Motor neuron (in vitro differentiated cells): ENCODE data around the gene DLGAP1. TPM values are rescaled to one million over a fixed set of nuclear protein-coding genes. Genes with fewer than 3 reads are reported as not detected.

Experiments
- ATAC-seq, 8 experiments: fragments of 200-7000 bp; cut with Tn5 transposase; replicated peaks in 6 of 8; 2 replicates each; pipeline ENCODE4 v1.8.0; 2021; ENCODE audit warnings: mild to moderate bottlenecking in 8 of 8, moderate library complexity in 8 of 8
- H3K27ac ChIP-seq, 2 donors: fragments of 250-450 bp; sonication (Bioruptor Pico); 2 replicates each; pipeline ENCODE4 v1.9.0; 2021; ENCODE audit warnings: antibody characterized with exemption in 2 of 2, mild to moderate bottlenecking in 2 of 2, moderate library complexity in 1 of 2
- H3K4me1 ChIP-seq, 2 donors: fragments of 250-450 bp; sonication (Bioruptor Pico); replicated peaks in 1 of 2; 2 replicates each; pipeline ENCODE4 v1.6.1; 2021; ENCODE audit warnings: antibody characterized with exemption in 2 of 2, mild to moderate bottlenecking in 2 of 2, moderate library complexity in 1 of 2
- H3K4me3 ChIP-seq, 5 donors: fragments of 250-450 bp; sonication (Bioruptor Pico); 2 replicates each; pipeline ENCODE4 v1.9.0; 2021; ENCODE audit warnings: antibody characterized with exemption in 5 of 5, mild to moderate bottlenecking in 5 of 5, moderate library complexity in 4 of 5
- WGBS, 10 experiments: fragments of 450-650 bp; shearing (Covaris generic); methylation state at CpG; one replicate each; pipeline ENCODE4 v1.0.0; 2022; 5-methylcytosine and 5-hydroxymethylcytosine counted together
- in situ Hi-C, 9 experiments: fragments of 400-800 bp; cut with MboI; loops; one replicate each; pipeline ENCODE4 v1.15.0; 2021; ENCODE audit warnings: low sequenced_read_pairs in 9 of 9, low pct_unique_long_range_greater_than_20kb in 2 of 9; ENCODE audit not compliant: unreplicated experiment in 9 of 9
- total RNA-seq, 8 experiments: library from RNA; unstranded; fragments of 300-600 nt; gene quantifications; 2 replicates each; pipeline versions ENCODE4 v1.2.3 to v1.2.4, GENCODE V29; 2022

DLGAP1 gene
- total RNA-seq, 8 experiments from 2014 or later: 0.36 to 38.2 (median 16.6) TPM

DNA sequence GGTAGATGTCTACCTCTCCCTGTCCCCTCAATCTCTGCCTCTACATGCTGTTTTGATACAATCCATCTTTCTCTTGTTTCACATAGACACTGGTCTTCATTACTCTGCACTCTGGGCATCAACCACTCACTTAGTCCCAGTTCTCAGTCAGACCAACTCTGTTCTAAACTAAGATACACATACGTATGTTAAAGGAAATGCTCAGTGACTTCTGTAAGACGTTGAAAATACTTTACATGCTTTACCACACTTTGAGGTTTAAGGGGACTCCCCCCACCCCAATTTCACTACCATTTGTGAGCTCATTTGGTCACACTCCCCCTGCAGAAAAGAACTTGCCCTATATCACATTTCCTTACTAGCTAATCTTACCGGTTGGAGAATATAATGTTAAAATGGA lies 507.7 kb downstream of the DLGAP1 start:
- in situ Hi-C loops: no loop called here
- WGBS, 10 experiments: 39 to 100% (median 84%) methylated on average over 1 to 3 of the region's 3 CpGs; no CpG with 5 or more reads in 2 of the 10 experiments
- ATAC-seq: no peak

GRCh38 chr18:3935305-3935704 lies 519.8 kb downstream of the DLGAP1 start:
- peak in 3 of 8 experiments; percentile 45 to 97 (median 70) for ATAC-seq
- H3K27ac ChIP-seq: no peak overlapping the region
- H3K4me1 ChIP-seq: peaks cover 0 to 17% of the 10 kb centered on the region in 2 donors
- no peak overlapping the region for H3K4me3 ChIP-seq
- in situ Hi-C loops: no loop called here
- WGBS, 10 experiments: 0 to 80% (median 0%) methylated on average over 1 of the region's 1 CpG; no CpG with 5 or more reads in 3 of the 10 experiments

More for the DNA sequence above, 507.7 kb downstream of the DLGAP1 start:
- no peak overlapping the region for H3K27ac ChIP-seq
- no peak overlapping the region for H3K4me3 ChIP-seq
- H3K4me1 ChIP-seq: no peaks in the 10 kb centered on the region

DNA sequence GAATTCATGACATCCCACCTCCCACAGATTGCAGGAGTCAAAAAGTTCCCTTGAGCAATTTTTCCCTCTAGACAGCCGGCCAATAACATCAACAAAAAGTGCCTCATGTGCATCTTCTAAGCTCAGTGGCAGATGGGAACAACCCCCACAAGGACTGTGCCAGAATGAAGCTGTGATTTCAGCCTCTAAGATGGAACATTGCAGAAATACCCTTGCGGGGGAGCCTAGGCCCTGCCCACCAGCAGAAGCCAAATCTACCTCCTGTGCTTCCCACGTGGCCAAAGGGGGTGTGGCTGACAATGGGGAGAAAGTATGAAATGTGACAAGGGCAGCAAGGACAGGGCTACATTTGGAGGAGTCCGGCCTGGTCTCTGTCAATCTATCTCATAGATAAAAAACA lies 522.8 kb downstream of the DLGAP1 start:
- in situ Hi-C loops: no loop called here
- Histone ChIP-seq H3K4me3 (no peak overlapping the region), H3K27ac (no peak overlapping the region), H3K4me1 (peaks cover 0 to 17% of the 10 kb centered on the region in 2 donors)
- 50 to 100% (median 82%) methylated on average over 1 to 3 of the region's 4 CpGs; no CpG with 5 or more reads in 2 of the 10 experiments for WGBS, 10 experiments
- no peak for ATAC-seq

DNA sequence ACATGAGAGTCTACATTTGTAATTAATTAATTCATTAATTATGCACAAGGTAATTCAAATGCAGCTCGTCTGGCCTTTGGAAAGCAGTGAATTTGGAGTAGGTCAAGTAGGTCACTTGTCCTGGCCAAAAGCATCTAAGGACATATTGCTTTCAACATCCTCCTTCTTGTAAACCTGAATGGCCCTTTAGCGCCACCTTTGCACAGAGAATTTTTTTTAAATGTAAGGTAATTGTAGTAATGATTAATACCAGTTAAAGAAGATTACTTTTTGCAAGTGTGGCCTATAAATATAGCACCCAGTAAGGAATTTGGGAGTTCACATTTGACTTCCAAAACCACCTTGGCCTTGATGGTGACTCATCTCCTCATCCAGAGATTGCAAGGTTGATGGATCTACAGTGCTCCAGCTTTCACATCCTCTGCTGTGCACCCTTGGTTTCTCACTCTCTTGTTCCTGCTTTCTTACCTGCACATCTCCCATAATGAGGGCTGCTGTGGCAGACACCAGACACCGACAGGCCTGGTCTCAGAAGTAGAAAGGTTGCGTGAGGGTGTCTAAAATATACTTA lies 523.5 kb downstream of the DLGAP1 start:
- no peak for ATAC-seq
- in situ Hi-C loops: no loop called here
- WGBS, 10 experiments: 40 to 100% (median 93%) methylated on average over 1 to 4 of the region's 4 CpGs; no CpG with 5 or more reads in 3 of the 10 experiments
- H3K4me1 ChIP-seq: peaks cover 0 to 17% of the 10 kb centered on the region in 2 donors
- no peak overlapping the region for H3K27ac ChIP-seq
- no peak overlapping the region for H3K4me3 ChIP-seq

GRCh38 chr18:3931013-3931315 lies 524.1 kb downstream of the DLGAP1 start:
- peaks cover 0 to 17% of the 10 kb centered on the region in 2 donors for H3K4me1 ChIP-seq
- 89 to 100% (median 100%) methylated on average over 1 to 3 of the region's 6 CpGs; no CpG with 5 or more reads in 7 of the 10 experiments for WGBS, 10 experiments
- in situ Hi-C loops: no loop called here
- H3K27ac ChIP-seq: no peak overlapping the region
- no peak overlapping the region for H3K4me3 ChIP-seq
- no peak for ATAC-seq

DNA sequence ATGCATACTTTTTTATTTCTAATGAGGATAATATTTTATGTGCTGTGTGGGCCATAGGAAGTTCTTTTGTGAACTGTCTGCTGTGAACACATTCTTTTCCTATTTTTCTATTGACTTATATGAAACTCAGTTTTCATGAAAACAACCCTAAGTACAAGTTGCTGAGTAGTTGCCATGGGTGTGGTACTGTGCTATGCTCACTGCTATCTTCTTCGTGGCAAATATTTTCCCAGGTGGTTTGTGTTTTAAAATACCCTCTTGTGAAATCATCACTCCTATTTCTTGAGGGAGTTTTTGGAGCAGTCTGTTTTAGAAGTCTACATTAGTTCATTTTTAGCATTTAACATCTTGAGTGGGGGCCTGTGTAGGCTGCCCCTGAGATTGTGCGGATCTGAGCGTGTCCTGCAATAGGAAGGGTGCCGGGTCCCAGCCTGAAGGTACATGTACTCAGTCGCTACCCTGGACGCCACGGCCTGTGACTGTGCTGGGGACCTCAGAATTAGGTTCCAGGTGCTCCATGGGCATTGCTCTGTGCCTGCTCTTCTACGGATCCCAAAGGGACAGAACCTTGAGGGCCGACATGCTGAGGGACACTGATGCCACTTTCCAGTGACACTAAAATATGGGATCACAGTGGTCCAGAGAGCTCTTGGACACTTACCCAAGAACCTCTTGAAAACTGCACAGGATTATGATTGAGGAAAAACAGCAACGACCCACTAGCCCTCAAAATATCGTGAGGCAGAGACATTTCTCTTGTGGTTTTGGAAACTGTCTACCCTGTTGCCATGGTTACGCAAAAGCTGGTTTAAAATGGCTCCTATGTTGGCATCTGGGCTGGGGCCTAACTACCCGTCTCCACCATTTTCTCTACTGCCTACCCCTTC lies 524.7 kb downstream of the DLGAP1 start:
- no peak overlapping the region for H3K27ac ChIP-seq
- WGBS, 10 experiments: 20 to 100% (median 91%) methylated on average over 1 to 9 of the region's 13 CpGs; no CpG with 5 or more reads in 1 of the 10 experiments
- in situ Hi-C loops: no loop called here
- peaks cover 0 to 17% of the 10 kb centered on the region in 2 donors for H3K4me1 ChIP-seq
- no peak overlapping the region for H3K4me3 ChIP-seq
- ATAC-seq: peak in 1 of 8 experiments; percentile 24

- H3K4me3 ChIP-seq: no peak overlapping the region
- peak in 2 of 8 experiments; percentile 58 to 71 for ATAC-seq
- in situ Hi-C loops: no loop called here
- WGBS, 10 experiments: 0 to 100% (median 80%) methylated on average over 1 of the region's 1 CpG; no CpG with 5 or more reads in 3 of the 10 experiments
- H3K27ac ChIP-seq: no peak overlapping the region
- H3K4me1 ChIP-seq: no peaks in the 10 kb centered on the region
Measured at GRCh38 chr18:3924455-3924854, 530.7 kb downstream of the DLGAP1 start.

DNA sequence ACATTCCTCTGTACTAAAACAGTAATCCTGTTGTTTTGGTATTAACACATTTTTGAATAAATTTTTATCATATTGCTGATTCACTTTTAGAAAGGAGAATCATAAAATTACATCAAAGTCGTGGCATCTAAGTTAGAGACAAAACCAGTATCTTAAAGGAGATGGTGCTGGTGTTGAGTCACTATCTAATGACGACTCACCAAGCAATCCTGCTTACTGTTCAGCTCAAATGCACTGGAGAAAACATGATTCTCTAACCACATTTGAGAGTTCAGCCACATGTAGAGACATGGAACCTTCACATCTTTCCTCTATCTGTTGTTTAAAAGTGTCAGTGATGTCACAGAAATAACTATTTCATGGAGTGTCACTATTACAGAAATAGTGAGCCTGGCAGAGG lies 531.4 kb downstream of the DLGAP1 start:
- WGBS, 10 experiments: 0 to 85% (median 44%) methylated on average over 1 to 2 of the region's 2 CpGs; no CpG with 5 or more reads in 1 of the 10 experiments
- Histone ChIP-seq H3K27ac (no peak overlapping the region), H3K4me3 (no peak overlapping the region), H3K4me1 (no peaks in the 10 kb centered on the region)
- ATAC-seq: peak in 4 of 8 experiments; percentile 45 to 69 (median 66)
- in situ Hi-C loops: no loop called here

- no peaks in the 10 kb centered on the region for H3K4me1 ChIP-seq
- no peak for ATAC-seq
- no peak overlapping the region for H3K4me3 ChIP-seq
- H3K27ac ChIP-seq: no peak overlapping the region
- WGBS, 10 experiments: 60 to 100% (median 87%) methylated on average over 1 to 3 of the region's 3 CpGs; no CpG with 5 or more reads in 2 of the 10 experiments
- in situ Hi-C loops: no loop called here
Measured at GRCh38 chr18:3921826-3922225, 533.3 kb downstream of the DLGAP1 start.

DNA sequence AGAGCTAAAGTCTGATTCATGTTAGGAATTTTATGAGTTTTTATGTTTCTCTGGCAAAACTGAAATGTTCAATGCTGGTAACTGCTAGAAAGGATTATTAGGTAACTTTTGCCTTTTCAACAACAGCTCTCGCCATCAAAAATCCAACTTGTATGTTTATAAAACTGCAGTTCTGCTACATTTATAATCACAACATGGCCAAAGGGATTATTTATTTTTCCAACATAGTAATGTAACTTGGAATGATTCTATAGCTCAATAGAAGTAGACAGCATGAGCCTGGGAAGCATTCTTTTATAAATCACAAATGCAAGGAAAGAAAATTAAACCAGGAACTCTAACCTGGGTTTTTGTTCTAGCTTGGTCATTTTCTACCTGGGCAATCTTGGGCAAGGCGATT lies 534.3 kb downstream of the DLGAP1 start:
- no peak overlapping the region for H3K4me3 ChIP-seq
- H3K27ac ChIP-seq: no peak overlapping the region
- H3K4me1 ChIP-seq: no peaks in the 10 kb centered on the region
- WGBS, 10 experiments: 48 to 100% (median 93%) methylated on average over 1 to 2 of the region's 2 CpGs; no CpG with 5 or more reads in 1 of the 10 experiments
- ATAC-seq: no peak
- in situ Hi-C loops: no loop called here

GRCh38 chr18:3919396-3920061 lies 535.6 kb downstream of the DLGAP1 start:
- H3K4me3 ChIP-seq: no peak overlapping the region
- WGBS, 10 experiments: 61 to 100% (median 100%) methylated on average over 1 to 2 of the region's 2 CpGs; no CpG with 5 or more reads in 3 of the 10 experiments
- H3K27ac ChIP-seq: no peak overlapping the region
- no peak for ATAC-seq
- in situ Hi-C loops: no loop called here
- H3K4me1 ChIP-seq: no peaks in the 10 kb centered on the region

GRCh38 chr18:3916082-3916481 lies 539.0 kb downstream of the DLGAP1 start:
- Histone ChIP-seq H3K27ac (no peak overlapping the region), H3K4me3 (no peak overlapping the region), H3K4me1 (no peaks in the 10 kb centered on the region)
- in situ Hi-C loops: no loop called here
- WGBS, 10 experiments: 20 to 100% (median 92%) methylated on average over 1 to 6 of the region's 7 CpGs; no CpG with 5 or more reads in 1 of the 10 experiments
- no peak for ATAC-seq
